Natural killer cell treated with Interleukin-12 subunit alpha and Interleukin-12 subunit beta and Interleukin-15 and Interleukin-18, amount 100 ng/mL, for 72 hours (primary cell): ENCODE results near the gene TXNRD3. TPM values are rescaled to one million over a fixed set of nuclear protein-coding genes. Genes with fewer than 3 reads are reported as not detected.
"Not testable (repeated sequence)": the region's sequence is repeated elsewhere in the genome, so short reads cannot be mapped to it uniquely, and the experiment has no call there.

Source experiments
- ATAC-seq, 2 donors: fragments of 150-1000 bp; cut with Tn5 transposase in 1 of 2; sonication (Bioruptor Pico), chemical (Tn5 transposase) in 1 of 2; 2 replicates each; pipeline ENCODE4 v1.10.0; 2021
- DNase-seq: peaks from one replicate; pipeline ENCODE4 v3.0.0; 2022; ENCODE audit warnings: low spot score
- H3K27ac Mint-ChIP-seq, 2 donors: 1 replicate in 1 of 2; 2 replicates in 1 of 2; pipeline ENCODE4 v1.8.0; 2022; ENCODE audit warnings: mixed read lengths in 2 of 2, mild to moderate bottlenecking in 1 of 2, moderate library complexity in 1 of 2
- H3K27me3 Mint-ChIP-seq, 2 donors: 1 replicate in 1 of 2; 2 replicates in 1 of 2; pipeline ENCODE4 v1.8.0; 2022; ENCODE audit warnings: mixed read lengths in 2 of 2
- H3K36me3 Mint-ChIP-seq: one replicate; pipeline ENCODE4 v1.8.0; 2022; ENCODE audit warnings: mixed read lengths
- H3K4me1 Mint-ChIP-seq, 2 donors: 1 replicate in 1 of 2; 2 replicates in 1 of 2; pipeline ENCODE4 v1.8.0; 2022; ENCODE audit warnings: low read depth in 2 of 2, mixed read lengths in 2 of 2, mild to moderate bottlenecking in 1 of 2
- H3K4me3 Mint-ChIP-seq: one replicate; pipeline ENCODE4 v1.8.0; 2022; ENCODE audit warnings: mixed read lengths
- H3K9me3 Mint-ChIP-seq: 2 replicates; pipeline ENCODE4 v1.8.0; 2022; ENCODE audit warnings: mixed read lengths
- total RNA-seq, 2 donors: library from RNA; stranded (reverse); gene quantifications; one replicate each; pipeline ENCODE4 v1.2.3, GENCODE V29; 2022

The TXNRD3 gene
- total RNA-seq, 2 donors from 2014 or later, result 1.2 to 2.1 TPM

DNA sequence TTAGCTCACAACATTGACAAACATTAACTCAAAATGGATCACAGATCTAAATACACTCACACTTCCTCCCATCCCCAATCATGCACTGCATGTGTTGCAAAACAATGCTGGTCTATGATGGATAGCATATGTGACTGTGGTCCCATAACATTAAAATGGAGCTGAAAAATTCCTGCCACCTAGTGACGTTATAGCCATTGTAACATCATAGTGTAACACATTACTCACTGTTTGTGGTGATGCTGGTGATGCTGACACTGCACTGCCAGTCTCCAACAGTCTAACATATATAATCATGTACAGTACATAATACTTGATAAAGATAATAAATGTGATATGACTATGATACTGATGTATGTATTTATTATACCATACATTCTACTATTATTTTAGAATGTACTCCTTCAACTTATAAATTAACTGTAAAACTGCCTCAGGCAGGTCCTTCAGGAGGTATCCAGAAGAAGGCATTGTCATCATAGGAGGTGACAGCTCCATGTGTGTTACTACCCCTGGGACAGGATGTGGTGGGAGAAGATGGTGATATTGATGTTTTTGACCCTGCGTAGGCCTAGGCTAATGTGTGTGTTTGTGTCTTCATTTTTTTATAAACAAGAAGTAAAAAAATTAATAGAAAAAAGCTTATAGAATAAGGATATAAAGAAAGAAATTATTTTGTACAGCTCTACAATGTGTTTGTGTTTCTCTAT lies 41.3 kb downstream of the TXNRD3 start:
- Mint-ChIP-seq H3K27me3 (no peaks in the 10 kb centered on the region), H3K36me3 (no peaks in the 10 kb centered on the region), H3K4me1 (peaks cover 38 to 43% of the 10 kb centered on the region in 2 donors), H3K4me3 (peak overlapping the region; percentile 88), H3K9me3 (no peaks in the 10 kb centered on the region), H3K27ac (peak overlapping the region; percentile 71 to 83)
- DNase-seq, result no peak
- peak; percentile 85 to 91 for ATAC-seq

DNA sequence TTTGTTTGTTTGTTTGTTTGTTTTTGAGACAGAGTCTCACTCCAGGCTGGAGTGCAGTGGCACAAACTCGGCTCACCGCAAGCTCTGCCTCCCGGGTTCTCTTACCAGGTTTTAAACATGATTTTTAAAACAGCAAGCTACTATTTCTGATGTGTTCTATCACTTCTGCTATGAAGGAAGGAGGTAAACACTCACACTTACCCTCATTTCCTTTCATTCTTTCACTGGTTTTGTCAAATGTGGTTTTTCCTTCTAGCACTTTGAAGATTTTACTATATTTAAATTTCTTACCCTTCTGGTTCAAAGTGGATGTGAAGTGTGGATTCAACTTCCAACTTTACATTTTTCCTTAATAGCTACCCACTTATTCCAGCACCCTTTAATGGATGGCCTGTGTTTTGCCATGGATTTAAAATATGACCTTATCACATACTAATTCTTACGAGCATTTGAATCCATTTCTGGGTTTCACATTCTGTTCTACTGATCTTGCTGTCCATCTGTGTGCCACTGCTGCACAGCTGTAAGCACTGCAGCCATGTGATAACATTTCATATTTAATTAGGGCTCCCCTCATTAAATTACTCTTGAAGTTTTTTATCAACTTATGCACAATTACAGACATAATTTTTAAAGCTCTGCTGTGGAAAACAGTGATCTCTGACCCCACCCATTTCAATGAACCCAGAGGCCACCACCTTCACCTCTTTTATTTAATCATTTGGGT lies 42.3 kb downstream of the TXNRD3 start:
- no peaks in the 10 kb centered on the region for H3K27me3 Mint-ChIP-seq
- no peaks in the 10 kb centered on the region for H3K9me3 Mint-ChIP-seq
- H3K4me1 Mint-ChIP-seq, result peaks cover 42 to 48% of the 10 kb centered on the region in 2 donors
- peak; percentile 50 to 53 for ATAC-seq
- DNase-seq, result no peak
- peak overlapping the region; percentile 71 to 83 for H3K27ac Mint-ChIP-seq
- H3K4me3 Mint-ChIP-seq, result peak overlapping the region; percentile 88
- H3K36me3 Mint-ChIP-seq, result no peaks in the 10 kb centered on the region

DNA sequence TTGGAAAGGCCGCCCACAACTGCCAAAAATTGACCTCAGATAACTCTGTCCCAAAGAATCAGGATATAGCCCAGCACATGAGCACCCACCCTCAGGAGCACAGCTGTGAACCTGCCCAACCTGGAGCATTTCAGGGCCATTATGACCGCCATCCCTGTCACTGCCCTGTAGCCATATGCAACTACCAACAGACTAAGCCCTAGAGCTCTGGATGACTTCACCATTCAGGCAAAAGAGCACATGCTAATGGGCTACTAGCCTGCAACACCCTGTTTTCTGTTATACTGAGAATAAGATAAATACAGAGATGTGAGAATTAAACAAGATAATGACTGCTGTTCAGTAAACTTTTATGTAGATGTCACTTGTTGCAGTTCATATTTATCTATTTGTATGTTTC lies 45.0 kb downstream of the TXNRD3 start:
- Mint-ChIP-seq H3K9me3 (no peaks in the 10 kb centered on the region), H3K27me3 (no peaks in the 10 kb centered on the region), H3K4me1 (peaks cover 51 to 58% of the 10 kb centered on the region in 2 donors), H3K36me3 (no peaks in the 10 kb centered on the region), H3K27ac (no peak overlapping the region), H3K4me3 (no peak overlapping the region)
- DNase-seq (no peak), ATAC-seq (no peak)

DNA sequence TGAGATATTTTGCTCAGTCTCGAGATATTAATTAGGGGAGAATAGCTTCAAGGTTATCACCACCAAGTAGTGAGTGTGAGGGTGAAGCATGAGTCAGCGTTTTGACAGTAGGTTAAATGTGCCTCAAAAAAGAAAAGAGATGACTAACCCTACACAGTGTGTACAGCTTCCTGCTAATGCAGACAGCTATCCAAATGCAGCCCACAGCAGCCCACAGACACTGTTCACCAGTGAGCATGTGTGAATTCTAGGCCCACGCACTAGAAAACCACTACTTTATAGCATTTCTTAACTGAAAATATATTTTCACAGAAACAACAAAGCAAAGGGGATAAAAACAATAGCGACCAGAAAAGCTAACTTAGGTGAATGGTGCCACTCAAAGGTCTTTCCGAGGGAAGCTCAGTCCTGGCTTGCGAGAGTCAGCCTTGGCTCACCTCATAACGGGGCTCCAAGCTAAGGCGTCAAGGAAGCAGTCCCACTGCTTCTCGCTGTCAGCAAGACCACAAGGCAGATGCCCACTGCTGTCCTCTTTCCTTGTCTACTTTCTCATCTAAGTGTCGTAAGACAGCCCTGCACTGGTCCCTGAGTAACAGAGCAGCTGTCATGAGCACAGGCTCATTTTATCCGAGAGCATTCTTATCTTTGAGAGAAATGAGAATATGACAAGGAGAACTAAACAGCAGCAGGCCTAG lies 47.6 kb downstream of the TXNRD3 start:
- ATAC-seq (peak; percentile 99 to 100), DNase-seq (peak; percentile 86)
- Mint-ChIP-seq H3K27me3 (peaks cover 8 to 14% of the 10 kb centered on the region in 2 donors), H3K9me3 (no peaks in the 10 kb centered on the region), H3K4me3 (peak overlapping the region; percentile 69), H3K27ac (peak overlapping the region; percentile 82 to 88), H3K36me3 (no peaks in the 10 kb centered on the region), H3K4me1 (peaks cover 38 to 44% of the 10 kb centered on the region in 2 donors)

DNA sequence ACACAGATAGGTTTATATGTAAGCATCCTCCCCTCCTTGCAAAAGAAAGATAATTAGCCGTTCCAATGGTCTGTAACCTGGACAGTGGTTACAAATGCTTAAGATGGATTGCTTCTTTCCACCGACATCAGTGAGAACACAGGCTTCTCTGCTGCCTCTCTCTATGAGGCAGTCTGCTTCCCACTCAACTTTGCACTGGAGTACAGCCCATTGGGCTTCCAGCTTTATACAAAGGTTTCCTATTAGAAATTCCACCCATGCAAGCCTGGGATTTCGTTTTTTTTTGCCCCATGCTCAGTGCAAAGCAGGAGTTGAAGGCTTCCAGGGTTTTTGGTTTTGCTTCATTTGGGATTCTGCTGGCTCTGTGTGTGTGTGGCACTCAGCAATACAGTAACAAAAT lies 48.9 kb downstream of the TXNRD3 start:
- Mint-ChIP-seq H3K27ac (peak overlapping the region in 1 of 2 donors; percentile 78), H3K27me3 (peaks cover 17 to 20% of the 10 kb centered on the region in 2 donors), H3K4me1 (peaks cover 30 to 39% of the 10 kb centered on the region in 2 donors), H3K9me3 (no peaks in the 10 kb centered on the region), H3K4me3 (no peak overlapping the region), H3K36me3 (no peaks in the 10 kb centered on the region)
- DNase-seq (no peak), ATAC-seq (no peak)

DNA sequence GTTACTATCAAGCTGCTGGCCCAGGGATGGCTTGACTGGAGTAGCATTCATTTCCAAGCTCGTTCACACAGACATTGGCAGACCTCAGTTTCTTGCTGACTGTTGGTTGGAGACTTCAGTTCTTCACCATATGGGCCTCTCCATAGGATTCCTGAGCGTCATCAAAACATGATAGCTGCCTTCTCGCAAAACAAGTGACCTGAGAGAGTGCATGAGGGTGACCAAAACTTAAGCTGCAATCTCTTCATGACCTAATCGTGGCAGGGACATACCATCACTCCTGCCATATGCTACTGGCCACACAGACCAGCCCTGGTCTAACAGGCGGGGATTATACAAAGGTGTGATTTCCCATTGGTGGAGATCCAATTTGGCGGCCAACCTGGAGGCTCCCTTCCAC lies 50.2 kb downstream of the TXNRD3 start:
- no peak overlapping the region for H3K4me3 Mint-ChIP-seq
- no peaks in the 10 kb centered on the region for H3K36me3 Mint-ChIP-seq
- no peak for ATAC-seq
- H3K27me3 Mint-ChIP-seq, result peaks cover 24 to 27% of the 10 kb centered on the region in 2 donors
- DNase-seq, result no peak
- H3K4me1 Mint-ChIP-seq, result peaks cover 23 to 30% of the 10 kb centered on the region in 2 donors
- H3K27ac Mint-ChIP-seq, result no peak overlapping the region
- H3K9me3 Mint-ChIP-seq, result no peaks in the 10 kb centered on the region

DNA sequence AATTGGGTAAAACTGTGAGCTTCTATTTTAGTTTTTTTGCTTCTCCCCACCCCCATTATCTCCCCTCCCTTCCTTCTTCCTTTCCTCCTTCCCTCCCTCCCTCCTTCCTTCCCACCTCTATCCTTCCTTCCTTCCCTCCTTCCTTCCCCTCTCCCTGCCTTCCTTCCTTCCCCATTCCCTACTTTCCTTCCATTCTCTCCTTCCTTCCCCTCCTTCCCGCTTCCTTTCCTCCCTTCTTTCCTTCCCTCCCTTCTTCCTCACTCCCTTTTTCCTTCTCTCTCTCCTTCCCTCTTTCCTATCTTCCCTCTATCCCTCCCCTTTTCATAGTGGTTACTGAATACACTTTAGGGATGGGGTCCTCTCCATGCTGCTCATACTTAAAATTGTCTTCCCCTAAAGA lies 55.8 kb downstream of the TXNRD3 start:
- H3K27ac Mint-ChIP-seq, result no peak overlapping the region
- DNase-seq (no peak), ATAC-seq (no peak)
- H3K4me3 Mint-ChIP-seq, result no peak overlapping the region
- no peaks in the 10 kb centered on the region for H3K4me1 Mint-ChIP-seq
- no peaks in the 10 kb centered on the region for H3K36me3 Mint-ChIP-seq
- H3K9me3 Mint-ChIP-seq, result no peaks in the 10 kb centered on the region
- H3K27me3 Mint-ChIP-seq, result peaks cover 29% of the 10 kb centered on the region in 2 donors

DNA sequence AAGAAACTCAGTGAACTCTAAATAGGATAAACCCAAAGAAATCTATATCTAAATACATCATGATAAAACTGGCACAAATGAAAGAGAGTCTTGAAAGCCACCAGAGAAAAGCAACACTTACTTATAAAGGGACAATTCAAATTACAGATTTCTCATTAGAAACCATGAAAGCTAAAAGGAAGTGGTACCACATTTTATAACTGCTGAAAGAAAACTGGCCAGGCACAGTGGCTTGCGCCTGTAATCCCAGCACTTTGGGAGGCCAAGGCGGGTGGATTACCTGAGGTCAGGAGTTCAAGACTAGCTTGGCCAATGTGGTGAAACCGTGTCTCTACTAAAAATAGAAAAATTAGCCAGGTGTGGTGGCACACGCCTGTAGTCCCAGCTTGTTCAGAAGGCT lies 59.4 kb downstream of the TXNRD3 start:
- not testable (repeated sequence) for H3K4me1 Mint-ChIP-seq, H3K4me3 Mint-ChIP-seq, H3K9me3 Mint-ChIP-seq, ATAC-seq, DNase-seq, H3K27ac Mint-ChIP-seq, H3K36me3 Mint-ChIP-seq
- peaks cover 17 to 18% of the 10 kb centered on the region in 2 donors for H3K27me3 Mint-ChIP-seq

DNA sequence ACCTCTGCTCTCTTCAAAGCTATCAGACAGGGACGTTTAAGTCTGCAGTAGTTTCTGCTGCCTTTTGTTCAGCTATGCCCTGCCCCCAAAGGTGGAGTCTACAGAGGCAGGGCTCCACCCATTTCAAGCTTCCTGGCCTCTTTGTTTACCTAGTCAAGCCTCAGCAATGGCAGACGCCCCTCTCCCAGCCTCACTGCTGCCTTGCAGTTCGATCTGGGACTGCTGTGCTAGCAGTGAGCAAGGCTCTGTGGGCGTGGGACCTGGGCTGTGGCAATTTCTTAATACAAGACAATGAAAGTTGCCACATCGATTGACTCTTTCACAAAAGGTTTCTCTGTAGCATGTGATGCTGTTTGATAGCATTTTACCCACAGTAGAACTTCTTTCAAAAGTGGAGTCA lies 63.4 kb downstream of the TXNRD3 start:
- DNase-seq, H3K9me3 Mint-ChIP-seq, ATAC-seq, H3K27ac Mint-ChIP-seq, H3K4me3 Mint-ChIP-seq, H3K4me1 Mint-ChIP-seq: not testable (repeated sequence)
- peaks cover 26 to 37% of the 10 kb centered on the region in 2 donors for H3K27me3 Mint-ChIP-seq
- peaks cover 18% of the 10 kb centered on the region for H3K36me3 Mint-ChIP-seq

DNA sequence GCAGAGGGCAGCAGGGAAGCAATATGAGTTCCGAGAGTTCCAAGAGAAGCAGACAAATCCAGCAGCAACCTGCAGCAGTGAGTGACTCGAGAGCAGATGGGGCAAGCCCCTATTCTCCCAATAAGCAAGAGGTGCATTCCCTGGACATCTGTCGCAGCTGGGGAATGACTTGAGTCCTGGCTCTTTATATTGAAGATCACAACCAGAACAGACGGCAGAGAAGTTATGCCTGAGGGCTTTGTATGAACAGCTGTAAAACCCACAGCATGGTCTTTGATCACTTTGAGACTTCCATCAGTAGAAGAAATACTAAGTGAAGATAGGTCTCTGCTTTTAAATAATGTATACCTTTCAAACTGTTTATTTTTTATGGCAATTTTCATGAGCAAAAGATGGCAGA lies 72.6 kb downstream of the TXNRD3 start:
- Mint-ChIP-seq H3K4me1 (no peaks in the 10 kb centered on the region), H3K27me3 (peaks cover 21 to 45% of the 10 kb centered on the region in 2 donors), H3K9me3 (peaks cover 2% of the 10 kb centered on the region), H3K4me3 (no peak overlapping the region), H3K27ac (no peak overlapping the region), H3K36me3 (peaks cover 4% of the 10 kb centered on the region)
- DNase-seq (no peak), ATAC-seq (no peak)

DNA sequence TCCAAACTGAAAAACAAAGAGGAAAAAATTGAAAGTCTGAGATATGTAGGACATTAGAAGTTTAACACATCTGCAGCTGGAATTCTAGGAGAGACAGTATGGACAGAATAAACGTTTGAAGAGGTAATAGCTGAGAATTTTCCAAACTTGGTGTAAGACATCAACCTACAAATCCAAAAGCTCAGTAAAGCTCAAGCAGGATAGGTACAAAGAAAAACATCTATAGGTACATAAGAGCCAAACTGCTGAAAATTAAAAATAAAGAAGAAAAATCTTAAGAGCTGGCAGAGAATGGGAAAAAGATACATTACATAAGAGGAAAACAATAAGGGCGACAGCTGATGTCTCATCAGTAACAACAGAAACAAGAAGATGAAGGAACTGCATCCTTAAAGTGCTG lies 73.4 kb downstream of the TXNRD3 start:
- H3K4me1 Mint-ChIP-seq, result no peaks in the 10 kb centered on the region
- DNase-seq, result no peak
- H3K9me3 Mint-ChIP-seq, result no peaks in the 10 kb centered on the region
- H3K27ac Mint-ChIP-seq, result no peak overlapping the region
- no peak overlapping the region for H3K4me3 Mint-ChIP-seq
- no peak for ATAC-seq
- no peaks in the 10 kb centered on the region for H3K36me3 Mint-ChIP-seq
- peaks cover 19 to 38% of the 10 kb centered on the region in 2 donors for H3K27me3 Mint-ChIP-seq

DNA sequence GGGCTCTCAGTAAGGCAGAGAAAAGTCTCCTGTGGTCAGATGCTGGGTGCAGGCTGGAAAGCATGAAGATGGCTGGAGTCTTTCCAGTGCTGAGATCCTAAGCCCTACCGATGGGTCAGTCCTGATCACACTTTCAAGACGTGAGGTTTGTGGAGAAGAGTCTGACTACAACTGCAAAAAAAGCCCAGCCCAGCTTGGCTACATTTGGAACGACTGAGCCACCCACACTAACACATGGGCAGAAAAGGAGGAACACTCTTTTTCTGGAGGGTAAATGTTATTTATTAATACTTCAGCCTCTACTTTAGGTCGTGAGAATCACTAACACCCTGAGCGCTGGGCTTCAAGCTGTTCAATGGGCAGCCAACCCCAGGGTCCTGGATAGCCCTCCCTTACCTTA lies 74.2 kb downstream of the TXNRD3 start:
- Mint-ChIP-seq H3K27ac (no peak overlapping the region), H3K9me3 (no peaks in the 10 kb centered on the region), H3K4me3 (no peak overlapping the region), H3K4me1 (no peaks in the 10 kb centered on the region), H3K27me3 (peaks cover 19 to 38% of the 10 kb centered on the region in 2 donors), H3K36me3 (no peaks in the 10 kb centered on the region)
- ATAC-seq (no peak), DNase-seq (no peak)

DNA sequence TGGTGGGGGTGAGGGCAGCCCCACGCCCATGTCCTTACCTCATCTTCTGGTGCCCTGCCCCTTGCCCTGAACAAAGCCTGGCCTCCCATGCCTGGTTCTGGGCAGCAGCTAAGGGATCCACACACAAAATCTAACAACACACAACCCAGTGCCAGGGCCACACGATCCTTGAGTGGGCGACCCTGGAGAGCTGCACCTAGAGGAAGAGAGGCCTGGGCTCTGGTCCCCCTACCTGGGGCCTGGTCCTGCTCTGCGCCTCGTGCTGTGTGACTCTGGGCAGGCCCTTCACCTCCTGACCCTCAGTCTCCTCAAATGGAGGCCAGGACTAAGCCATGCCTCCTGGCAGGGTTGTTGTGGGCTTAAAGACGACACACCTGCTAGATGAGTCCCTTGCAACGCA lies 76.2 kb downstream of the TXNRD3 start:
- no peaks in the 10 kb centered on the region for H3K9me3 Mint-ChIP-seq
- H3K4me1 Mint-ChIP-seq, result no peaks in the 10 kb centered on the region
- H3K27ac Mint-ChIP-seq, result no peak overlapping the region
- DNase-seq, result no peak
- H3K27me3 Mint-ChIP-seq, result peaks cover 18 to 31% of the 10 kb centered on the region in 2 donors
- H3K4me3 Mint-ChIP-seq, result no peak overlapping the region
- peak; percentile 31 to 44 for ATAC-seq
- no peaks in the 10 kb centered on the region for H3K36me3 Mint-ChIP-seq

DNA sequence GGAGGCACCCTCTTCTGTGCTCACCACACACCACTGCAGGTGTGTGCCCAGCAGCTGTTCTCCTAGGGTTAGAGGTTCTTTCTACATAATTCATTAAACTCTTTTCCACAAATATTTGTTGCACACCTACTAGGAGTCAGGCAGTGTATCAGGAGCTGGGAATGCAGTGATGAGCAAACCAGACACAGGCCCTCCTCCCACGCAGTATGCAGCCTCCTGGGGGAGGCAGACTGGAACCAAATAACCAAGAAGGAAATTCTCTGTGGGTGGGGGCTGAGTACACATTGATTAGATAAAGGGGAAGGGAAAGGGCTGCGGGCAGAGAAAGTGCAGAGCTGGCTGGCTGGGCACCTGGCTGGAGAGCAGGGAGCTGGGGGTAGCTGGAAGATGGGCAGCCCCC lies 77.7 kb downstream of the TXNRD3 start:
- no peaks in the 10 kb centered on the region for H3K36me3 Mint-ChIP-seq
- DNase-seq (no peak), ATAC-seq (no peak)
- H3K4me3 Mint-ChIP-seq, result no peak overlapping the region
- H3K4me1 Mint-ChIP-seq, result no peaks in the 10 kb centered on the region
- H3K27ac Mint-ChIP-seq, result no peak overlapping the region
- no peaks in the 10 kb centered on the region for H3K9me3 Mint-ChIP-seq
- peaks cover 25 to 39% of the 10 kb centered on the region in 2 donors for H3K27me3 Mint-ChIP-seq
